ENCODE measurements around the gene SPTSSA.
"Not testable (repeated sequence)": the region's sequence is repeated elsewhere in the genome, so short reads cannot be mapped to it uniquely, and the experiment has no call there.

Gene SPTSSA

GRCh38 chr14:34462132-34462893, at the start of gene SPTSSA:
TSS of gene SPTSSA (minus strand) at chr14:34462240. CDS start at chr14:34462207, 33 bp downstream.
- H3K4me3 ChIP-seq (ENCODE audit: low read depth, low read length): peak within 1 kb of the TSS; percentile 81
- TF ChIP-seq CTCF (conservative IDR thresholded peaks at IDR 0.05; ENCODE audit: low read depth, low read length): no peak
- peak; percentile 92 for DNase-seq (ENCODE audit: low read depth)

DNA sequence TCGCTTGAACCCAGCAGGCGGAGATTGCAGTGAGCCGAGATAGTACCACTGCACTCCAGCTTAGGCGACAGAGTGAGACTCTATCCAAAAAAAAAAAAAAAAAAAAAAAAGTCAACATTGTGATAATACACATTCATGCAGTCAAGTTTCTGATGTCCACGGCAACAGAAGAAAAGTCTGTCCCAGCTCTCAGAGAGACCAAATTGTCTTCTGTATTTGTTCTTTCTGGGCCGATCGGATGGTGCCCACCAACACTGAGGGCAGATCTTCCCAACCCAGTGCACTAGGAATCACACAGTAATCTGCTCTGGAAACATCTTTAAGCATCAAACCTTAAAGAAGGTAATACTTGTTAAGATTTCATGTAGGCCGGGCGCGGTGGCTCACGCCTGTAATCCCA, 45.8 kb upstream of the SPTSSA start:
- no peak for DNase-seq (ENCODE audit: low read depth)
- H3K4me3 ChIP-seq (ENCODE audit: low read depth, low read length): no peak overlapping the region
- TF ChIP-seq CTCF (conservative IDR thresholded peaks at IDR 0.05; ENCODE audit: low read depth, low read length): no peak

DNA sequence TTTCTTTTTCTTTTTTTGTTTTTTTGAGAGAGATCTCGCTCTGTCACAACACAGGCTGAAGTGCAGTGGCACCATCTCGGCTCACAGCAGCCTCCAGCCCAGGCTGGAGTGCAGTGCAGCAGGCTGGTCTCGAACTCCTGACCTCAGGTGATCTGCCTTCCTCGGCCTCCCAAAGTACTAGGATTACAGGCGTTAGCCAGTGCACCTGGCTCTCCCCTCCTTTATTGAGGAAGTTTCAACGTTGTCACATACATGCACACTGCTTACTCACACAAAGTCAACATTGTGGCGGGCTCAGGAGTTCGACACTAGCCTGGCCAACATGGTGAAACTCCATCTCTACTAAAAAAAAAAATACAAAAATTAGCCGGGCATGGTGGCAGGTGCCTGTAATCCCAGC, 45.4 kb upstream of the SPTSSA start:
- no peak overlapping the region for H3K4me3 ChIP-seq (ENCODE audit: low read depth, low read length)
- no peak for DNase-seq (ENCODE audit: low read depth)
- TF ChIP-seq CTCF (conservative IDR thresholded peaks at IDR 0.05; ENCODE audit: low read depth, low read length): no peak

DNA sequence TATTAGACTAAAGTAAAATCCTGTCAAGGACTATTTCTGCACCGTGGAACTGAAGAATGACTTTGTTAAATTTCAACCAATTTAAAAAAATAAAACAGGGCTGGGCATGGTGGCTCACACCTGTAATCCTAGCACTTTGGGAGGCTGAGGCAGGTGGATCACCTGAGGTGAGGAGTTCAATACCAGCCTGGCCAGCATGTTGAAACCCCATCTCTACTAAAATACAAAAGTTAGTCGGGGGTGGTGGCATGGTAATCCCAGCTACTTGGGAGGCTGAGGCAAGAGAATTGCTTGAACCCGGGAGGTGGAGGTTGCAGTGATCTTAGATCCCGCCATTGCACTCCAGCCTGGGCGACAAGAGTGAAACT, 43.1 kb upstream of the SPTSSA start:
- DNase-seq (ENCODE audit: low read depth): not testable (repeated sequence)

DNA sequence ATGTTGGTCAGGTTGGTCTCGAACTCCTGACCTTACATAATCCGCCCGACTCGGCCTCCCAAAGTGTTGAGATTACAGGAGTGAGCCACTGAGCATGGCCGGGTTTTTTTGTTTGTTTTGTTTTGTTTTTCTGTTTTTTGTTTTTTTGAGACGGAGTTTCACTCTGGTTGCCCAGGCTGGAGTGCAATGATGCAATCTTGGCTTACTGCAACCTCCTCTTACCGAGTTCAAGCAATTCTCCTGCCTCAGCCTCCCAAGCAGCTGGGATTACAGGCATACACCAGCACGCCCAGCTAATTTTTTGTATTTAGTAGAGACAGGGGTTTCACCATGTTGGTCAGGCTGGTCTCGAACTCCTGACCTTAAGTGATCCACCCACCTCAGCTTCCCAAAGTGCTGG, 42.0 kb upstream of the SPTSSA start:
- DNase-seq (ENCODE audit: low read depth); H3K4me3 ChIP-seq (ENCODE audit: low read depth, low read length): not testable (repeated sequence)

More for the DNA sequence above, 43.1 kb upstream of the SPTSSA start:
- H3K4me3 ChIP-seq (ENCODE audit: low read depth, low read length): not testable (repeated sequence)

DNA sequence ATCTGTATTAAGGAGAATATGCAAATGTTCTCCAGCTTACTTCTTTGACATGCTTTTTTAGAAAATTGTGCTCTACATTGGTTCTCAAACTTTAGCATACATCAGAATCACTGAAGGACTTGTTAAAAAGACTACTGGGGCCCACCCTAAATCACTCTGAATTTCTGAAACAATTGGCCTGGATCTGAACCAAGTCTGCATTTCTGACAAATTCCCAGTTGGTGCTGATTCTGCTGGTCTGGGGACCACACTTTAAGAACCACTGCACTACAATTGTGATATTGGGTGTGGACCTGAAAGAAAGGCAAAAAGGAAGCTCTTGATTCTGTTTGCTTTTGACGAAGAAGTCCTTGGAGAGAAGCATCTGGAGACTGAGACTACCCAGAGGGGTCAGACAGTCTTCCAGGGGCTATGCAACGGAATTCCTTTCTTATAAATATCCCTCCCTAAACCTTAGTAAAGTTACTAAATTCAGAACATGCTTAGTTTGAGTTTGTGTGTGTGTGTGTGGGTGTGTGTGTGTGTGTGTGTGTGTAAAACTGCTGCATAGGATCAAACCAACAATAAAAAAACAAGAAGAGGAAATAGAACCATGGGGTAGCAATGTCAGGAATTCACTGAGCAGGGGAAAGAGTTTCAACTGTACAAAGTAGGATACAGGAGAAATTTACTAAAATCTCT, 40.6 kb upstream of the SPTSSA start:
- no peak overlapping the region for H3K4me3 ChIP-seq (ENCODE audit: low read depth, low read length)
- DNase-seq (ENCODE audit: low read depth): peak; percentile 85
- no peak for TF ChIP-seq CTCF (conservative IDR thresholded peaks at IDR 0.05; ENCODE audit: low read depth, low read length)

DNA sequence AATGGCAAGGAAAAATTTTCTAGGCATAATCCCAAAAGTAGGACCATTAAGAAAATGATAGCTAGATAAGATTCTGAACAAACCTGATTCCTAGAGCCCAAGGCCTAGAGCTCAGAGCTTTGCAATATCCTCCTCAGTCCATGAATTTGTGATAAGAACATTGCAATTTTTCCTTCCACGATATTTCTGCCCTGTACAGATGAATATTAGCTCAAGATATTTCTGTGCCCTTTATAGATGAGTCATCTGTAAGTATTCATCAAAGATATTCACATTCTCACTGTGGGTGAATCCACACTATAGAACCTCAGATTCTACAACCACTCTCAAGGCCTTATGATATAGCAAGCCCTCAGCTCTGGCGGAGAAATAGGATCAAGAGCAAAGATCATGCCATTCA, 40.0 kb upstream of the SPTSSA start:
- peak; percentile 69 for DNase-seq (ENCODE audit: low read depth)
- TF ChIP-seq CTCF (conservative IDR thresholded peaks at IDR 0.05; ENCODE audit: low read depth, low read length): no peak
- no peak overlapping the region for H3K4me3 ChIP-seq (ENCODE audit: low read depth, low read length)

GRCh38 chr14:34501004-34501580, 39.1 kb upstream of the SPTSSA start:
- TF ChIP-seq CTCF (conservative IDR thresholded peaks at IDR 0.05; ENCODE audit: low read depth, low read length): no peak
- no peak overlapping the region for H3K4me3 ChIP-seq (ENCODE audit: low read depth, low read length)
- peak; percentile 26 for DNase-seq (ENCODE audit: low read depth)
